Measurements from ENCODE around the gene SULT2B1. TPM values are rescaled to one million over a fixed set of nuclear protein-coding genes. Genes with fewer than 3 reads are reported as not detected.
"Not testable (repeated sequence)": the region's sequence is repeated elsewhere in the genome, so short reads cannot be mapped to it uniquely, and the experiment has no call there.

The SULT2B1 gene
- total RNA-seq, 1 experiment from 2014 or later, result not detected

DNA sequence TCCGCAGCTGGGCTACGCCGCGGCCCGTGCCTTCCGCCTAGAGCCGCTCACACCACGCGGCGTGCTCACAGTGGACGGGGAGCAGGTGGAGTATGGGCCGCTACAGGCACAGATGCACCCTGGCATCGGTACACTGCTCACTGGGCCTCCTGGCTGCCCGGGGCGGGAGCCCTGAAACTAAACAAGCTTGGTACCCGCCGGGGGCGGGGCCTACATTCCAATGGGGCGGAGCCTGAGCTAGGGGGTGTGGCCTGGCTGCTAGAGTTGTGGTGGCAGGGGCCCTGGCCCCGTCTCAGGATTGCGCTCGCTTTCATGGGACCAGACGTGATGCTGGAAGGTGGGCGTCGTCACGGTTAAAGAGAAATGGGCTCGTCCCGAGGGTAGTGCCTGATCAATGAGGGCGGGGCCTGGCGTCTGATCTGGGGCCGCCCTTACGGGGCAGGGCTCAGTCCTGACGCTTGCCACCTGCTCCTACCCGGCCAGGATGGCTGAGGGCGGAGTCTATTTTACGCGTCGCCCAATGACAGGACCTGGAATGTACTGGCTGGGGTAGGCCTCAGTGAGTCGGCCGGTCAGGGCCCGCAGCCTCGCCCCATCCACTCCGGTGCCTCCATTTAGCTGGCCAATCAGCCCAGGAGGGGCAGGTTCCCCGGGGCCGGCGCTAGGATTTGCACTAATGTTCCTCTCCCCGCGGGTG, 77.8 kb downstream of the SULT2B1 start:
- peak; percentile 85 for DNase-seq (ENCODE audit: low spot score)
- in situ Hi-C loops (cut with HindIII; ENCODE audit: low sequenced_read_pairs), result no loop called here

DNA sequence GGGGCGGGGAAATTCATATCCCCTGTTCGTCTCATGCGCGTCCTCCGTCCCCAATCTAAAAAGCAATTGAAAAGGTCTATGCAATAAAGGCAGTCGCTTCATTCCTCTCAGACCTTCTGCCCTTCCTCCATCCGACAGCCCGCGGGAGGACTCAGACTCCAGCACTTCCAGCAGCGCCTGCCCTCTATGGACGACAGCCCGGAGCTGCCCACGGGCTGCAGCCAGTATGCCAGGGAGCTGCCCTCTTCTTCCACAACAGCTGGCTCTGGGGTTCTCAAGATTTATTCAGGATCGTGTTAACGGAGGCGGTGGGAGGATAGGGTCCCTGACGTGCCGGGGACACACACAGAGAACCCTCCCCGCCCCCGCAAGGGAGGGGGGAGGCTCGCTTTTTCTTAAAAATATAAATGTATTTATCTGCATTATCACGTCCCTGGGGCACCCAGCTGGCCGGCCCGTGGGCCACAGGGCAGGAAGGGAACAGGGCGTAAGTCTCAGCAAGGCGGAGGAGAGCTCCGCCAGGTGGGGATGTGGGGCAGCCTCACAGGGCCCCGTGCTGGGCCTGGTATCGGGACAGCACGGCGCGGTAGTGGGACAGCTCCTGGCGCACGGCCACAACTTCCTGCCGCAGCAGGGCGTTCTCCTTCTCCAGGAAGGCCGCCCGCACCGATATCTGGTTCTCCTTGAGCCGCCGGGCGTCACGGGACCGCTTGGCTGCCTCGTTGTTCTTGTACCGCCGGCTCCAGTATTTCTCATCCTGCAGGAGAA, 78.5 kb downstream of the SULT2B1 start:
- in situ Hi-C loops (cut with HindIII; ENCODE audit: low sequenced_read_pairs), result no loop called here
- peak; percentile 68 for DNase-seq (ENCODE audit: low spot score)

DNA sequence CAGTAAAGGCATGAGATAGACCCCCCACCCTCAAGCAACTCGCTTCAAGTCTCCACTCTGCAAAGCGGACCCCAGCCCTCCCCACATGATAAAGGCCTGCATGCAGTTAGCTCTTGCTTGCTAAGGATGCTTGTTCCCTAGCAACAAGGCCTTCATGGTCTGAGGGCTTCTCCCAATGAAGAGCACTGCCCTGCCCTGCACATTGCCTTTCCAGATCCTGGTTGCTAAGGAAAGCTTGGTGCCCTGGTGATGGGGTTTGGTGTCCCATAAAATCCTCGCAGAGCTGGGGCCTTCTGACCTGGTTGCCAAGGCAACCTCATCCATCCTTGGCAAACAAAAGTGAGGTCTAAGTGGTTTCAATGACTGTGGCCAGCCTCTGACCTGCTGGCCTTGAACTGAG, 79.3 kb downstream of the SULT2B1 start:
- DNase-seq (ENCODE audit: low spot score), result no peak
- in situ Hi-C loops (cut with HindIII; ENCODE audit: low sequenced_read_pairs), result no loop called here

DNA sequence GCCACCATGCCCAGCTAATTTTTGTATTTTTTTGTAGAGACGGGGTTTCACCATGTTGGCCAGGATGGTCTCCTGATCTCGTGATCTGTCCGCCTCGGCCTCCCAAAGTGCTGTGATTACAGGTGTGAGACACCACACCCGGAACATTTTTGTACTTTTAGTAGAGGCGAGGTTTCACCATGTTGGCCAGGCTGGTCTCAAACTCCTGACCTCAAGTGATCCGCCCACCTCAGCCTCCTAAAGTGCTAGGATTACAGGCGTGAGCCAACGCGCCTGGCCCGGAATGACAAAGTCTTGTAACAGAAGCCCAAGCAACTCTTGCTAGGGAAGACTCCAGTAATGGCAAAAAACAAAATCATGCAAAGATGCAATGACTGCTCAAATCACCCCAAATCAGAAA, 80.3 kb downstream of the SULT2B1 start:
- DNase-seq (ENCODE audit: low spot score); in situ Hi-C loops (cut with HindIII; ENCODE audit: low sequenced_read_pairs): not testable (repeated sequence)

DNA sequence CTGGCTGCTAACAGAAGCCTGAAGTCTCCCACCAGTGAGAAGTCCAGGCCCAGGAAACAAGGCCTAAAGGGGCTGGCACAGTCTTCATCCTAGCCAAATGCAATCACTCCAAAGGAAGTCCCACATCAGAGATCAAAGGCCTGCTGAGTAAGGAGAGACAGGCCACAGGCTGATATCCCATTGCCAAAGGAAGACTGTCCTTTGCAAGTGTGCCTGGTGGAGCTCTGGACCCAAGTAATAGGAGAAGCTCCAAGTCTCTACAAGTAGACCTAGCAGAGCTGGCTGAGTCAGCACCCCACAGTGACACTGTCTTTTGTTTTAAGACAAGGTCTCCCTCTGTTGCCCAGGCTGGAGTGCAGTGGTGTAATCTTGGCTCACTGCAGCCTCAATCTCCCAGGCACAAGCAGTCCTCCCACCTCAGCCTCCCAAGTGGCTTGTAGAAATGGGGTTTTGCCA, 80.7 kb downstream of the SULT2B1 start:
- DNase-seq (ENCODE audit: low spot score), result peak; percentile 11
- in situ Hi-C loops (cut with HindIII; ENCODE audit: low sequenced_read_pairs), result no loop called here

DNA sequence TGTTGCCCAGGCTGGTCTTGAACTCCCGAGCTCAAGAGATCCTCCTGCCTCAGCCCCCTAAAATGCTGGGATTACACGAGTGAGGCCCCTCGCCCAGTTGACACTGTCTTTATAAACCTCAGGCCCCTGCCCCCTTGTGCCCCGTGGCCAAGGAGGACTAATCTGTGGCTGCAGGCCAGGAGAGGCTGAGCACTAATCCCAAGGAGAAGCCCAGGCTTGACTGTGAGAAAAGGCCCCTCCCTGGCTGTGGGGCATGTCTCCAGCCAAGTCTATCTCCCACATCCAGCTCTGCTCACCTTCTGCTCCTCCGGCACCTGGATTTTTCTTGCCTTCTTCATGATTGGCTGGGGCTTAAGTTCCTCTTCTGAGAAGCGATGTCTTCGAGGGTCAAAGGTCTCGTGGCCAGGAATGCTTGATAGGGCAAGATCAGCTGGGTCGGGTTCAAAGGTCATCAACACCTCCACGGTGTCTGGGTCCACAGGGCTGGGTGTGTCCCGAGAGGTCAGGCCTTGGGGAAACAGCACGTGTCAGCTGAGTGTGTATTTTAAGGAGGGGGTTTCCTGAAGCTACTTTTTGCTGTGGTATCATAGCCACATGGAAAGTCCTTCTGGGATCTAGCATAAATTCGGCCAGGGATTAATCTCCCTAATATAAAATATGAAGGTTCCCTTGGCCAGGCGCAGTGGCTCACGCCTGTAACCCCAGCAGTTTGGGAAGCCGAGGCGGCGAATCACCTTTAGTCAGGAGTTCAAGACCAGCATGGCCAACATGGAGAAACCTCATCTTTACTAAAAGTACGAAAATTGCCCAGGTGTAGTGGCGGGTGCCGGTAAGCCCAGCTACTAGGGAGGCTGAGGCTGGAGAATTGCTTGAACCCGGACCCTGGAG, 81.4 kb downstream of the SULT2B1 start:
- in situ Hi-C loops (cut with HindIII; ENCODE audit: low sequenced_read_pairs), result no loop called here
- DNase-seq (ENCODE audit: low spot score), result peak; percentile 13

DNA sequence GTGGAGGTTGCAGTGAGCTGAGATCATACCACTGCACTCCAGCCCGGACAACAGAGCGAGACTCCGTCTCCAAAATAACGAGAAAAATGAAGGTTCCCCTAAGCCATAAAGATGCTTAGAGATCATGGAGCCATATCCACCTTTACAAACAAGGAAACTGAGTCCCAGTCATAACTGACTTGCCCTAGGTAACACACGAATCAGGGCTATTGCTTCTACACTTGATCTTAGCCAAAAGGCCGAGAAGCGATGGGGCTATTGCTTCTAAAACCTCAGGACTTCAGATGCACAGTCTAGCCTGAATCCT, 82.0 kb downstream of the SULT2B1 start:
- in situ Hi-C loops (cut with HindIII; ENCODE audit: low sequenced_read_pairs), result no loop called here
- DNase-seq (ENCODE audit: low spot score), result no peak

DNA sequence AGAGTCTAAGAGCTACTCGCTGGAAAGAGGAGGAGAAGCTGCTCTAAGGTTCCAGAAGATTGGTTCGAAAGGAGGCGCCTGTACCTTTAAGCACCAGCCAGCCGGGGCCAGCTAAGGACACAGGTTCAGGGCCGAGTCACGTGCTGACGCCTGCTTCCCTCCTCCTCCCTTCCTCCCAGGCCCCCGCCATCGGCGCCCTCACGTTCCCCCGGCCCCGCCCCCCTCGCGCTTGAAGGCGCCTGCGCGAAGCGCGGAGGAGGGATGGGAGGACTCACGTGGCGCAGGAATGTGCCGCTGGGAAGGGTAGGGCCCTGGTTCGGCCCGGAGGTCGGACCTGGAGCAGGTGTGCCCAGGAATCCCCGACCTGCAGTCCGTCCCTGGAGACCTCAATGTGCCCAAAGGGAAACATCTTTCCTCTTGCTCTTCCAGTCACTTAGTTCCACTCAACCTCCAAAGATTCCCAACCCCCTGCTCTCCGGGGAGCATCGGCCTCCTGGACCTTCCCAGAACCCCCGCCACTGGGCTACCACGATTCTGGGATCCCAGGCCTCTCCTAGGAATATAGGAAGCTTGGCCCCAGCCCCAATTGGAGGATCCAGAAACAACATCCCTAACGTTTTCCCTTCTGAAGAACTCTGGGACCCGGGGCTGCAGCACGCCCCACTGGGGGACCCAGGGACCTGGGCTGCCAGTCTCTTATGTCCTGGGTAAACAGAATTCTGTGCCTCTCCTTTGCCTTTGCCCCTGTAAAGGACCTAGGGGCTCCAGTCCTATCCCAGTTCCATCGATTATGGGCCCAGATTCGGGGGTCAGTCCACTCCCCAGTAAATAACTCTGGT, 82.7 kb downstream of the SULT2B1 start:
- DNase-seq (ENCODE audit: low spot score), result peak; percentile 99

DNA sequence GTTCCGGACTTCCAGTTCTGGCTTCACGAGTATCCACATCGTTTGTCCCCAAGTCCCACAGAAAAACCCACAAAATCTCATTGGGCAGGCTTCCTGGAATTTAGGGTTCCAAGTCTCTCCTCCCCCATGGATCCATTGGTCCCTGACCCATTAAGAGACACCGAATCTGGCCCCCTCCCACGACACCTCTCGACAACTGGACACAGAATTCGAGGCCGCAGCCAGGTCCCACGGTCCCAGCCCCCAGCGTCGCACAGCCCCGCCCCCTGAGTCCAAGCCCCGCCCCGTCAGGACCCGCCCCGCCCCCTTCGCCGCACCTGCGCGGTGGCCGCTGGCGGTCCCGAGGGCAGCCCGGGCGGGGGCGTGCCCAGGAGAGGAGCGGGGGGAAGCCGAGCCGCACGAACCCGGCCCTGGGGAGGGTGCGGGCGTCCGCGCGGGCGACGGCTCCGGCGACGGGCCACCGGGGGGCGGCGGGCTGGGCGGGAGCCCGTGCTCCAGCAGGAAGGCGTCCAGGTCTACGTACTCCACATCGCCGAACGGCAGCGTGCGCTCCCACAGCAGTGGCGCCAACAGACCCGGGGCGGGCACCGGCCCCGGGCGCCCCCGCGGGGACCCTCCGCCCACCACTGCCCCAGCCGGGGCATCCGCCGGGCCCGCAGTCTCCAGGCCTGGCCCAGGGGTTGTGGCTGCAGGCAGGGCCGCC, 83.4 kb downstream of the SULT2B1 start:
- peak; percentile 75 for DNase-seq (ENCODE audit: low spot score)
- in situ Hi-C loops (cut with HindIII; ENCODE audit: low sequenced_read_pairs), result no loop called here

More for the DNA sequence above, 82.7 kb downstream of the SULT2B1 start:
- in situ Hi-C loops (cut with HindIII; ENCODE audit: low sequenced_read_pairs), result no loop called here

DNA sequence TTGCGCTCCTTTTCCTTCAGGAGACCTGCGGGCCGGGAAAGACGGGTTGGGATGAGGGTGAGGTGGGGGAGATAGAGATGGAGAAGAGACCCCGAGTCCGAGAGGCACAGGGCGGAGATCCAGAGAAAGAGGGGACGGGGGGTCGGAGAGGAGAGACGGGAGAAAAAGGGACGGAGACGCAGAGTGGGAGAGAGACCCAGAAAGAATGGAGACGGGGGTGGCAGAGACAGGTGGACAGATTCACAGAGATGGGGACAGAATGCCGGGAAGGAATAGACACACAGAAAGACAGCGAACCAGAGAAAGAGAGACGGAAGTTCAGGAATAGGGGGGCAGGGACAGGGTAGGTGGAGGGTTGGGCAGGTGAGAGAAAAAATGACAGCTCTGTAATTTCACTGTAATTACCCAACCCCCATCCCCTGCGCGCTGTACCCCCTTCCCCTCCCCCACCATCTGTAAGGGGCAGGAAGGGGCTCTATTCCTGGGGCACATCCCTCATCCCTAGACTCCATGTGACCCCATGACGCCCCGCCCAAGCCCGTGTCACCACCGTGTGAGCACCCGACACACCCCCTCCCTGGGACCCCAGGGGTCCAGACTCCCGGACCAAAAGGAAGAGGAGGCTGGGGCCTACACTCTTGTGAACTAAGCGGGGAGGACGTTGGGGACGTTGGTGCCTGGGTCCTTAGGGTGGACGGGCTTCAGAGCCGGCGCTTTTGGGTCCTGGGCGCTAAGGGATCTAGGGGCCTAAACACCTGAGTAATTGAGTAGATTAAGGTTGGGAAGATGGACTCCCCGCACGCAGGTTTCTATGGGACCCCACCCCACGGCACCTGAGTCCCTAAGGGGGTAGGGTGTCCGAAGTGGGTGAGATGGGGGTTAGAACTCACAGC, 84.2 kb downstream of the SULT2B1 start:
- in situ Hi-C loops (cut with HindIII; ENCODE audit: low sequenced_read_pairs), result no loop called here
- DNase-seq (ENCODE audit: low spot score), result peak; percentile 51

DNA sequence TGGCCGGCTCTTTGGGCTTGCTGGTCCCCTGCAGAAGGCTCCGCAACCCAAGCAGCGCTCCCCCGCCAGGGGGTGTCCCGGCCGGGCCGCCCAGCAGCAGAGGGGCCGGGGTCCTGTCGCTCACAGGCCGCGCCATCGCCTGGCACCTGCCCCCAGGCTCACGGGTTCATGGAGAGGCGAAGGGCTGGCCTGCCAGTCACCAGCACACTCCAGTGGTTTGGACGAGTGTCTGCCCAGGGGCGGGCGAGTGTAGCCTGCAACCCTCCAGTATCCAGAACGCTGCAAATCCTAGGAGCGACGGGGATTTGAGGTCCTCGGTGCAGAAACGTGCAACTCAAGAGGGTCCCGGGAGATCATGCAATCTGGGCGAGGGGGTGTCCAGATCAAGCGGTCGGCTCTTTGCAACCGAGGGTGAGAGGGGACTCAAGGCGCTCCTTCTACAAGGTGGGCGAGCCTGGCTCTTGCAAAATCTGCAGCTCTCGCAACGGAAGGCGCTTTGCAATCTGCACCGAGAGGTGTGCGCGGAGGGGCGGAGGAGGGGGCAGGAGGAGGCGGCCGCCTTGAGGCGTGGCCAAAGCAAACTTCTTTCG, 85.0 kb downstream of the SULT2B1 start, which contains the start of gene DBP:
TSS of gene DBP (minus strand) at position 521 of the 590 bp plus-strand sequence. CDS start at position 136, 385 bp downstream.
- no peak for DNase-seq (ENCODE audit: low spot score)
- in situ Hi-C loops (cut with HindIII; ENCODE audit: low sequenced_read_pairs), result no loop called here

DNA sequence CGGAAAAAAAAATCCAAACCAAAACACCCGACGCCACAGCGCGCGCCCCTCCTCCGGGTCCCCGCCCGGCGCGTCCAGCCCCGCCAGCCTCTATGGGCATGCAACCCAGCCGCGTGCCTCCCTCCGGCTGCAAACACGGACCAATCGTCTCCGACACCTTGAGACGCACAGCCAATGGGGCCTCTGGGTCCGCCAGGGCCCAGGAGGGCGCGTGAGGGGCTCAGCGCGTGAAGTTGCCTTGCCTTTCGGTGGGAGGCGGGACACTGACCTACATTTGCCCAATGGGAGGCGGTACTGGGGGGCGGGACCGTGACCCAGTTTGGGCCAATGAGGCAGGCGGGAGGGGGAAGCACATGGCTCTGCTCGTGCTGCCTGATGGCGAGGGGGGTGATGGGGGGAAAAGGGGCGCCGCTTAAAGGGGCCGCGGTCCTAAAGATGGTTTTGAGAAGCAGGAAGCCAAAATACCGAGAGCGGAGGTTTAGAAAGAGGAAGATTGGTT, 85.5 kb downstream of the SULT2B1 start:
- in situ Hi-C loops (cut with HindIII; ENCODE audit: low sequenced_read_pairs), result no loop called here
- DNase-seq (ENCODE audit: low spot score), result peak; percentile 100

DNA sequence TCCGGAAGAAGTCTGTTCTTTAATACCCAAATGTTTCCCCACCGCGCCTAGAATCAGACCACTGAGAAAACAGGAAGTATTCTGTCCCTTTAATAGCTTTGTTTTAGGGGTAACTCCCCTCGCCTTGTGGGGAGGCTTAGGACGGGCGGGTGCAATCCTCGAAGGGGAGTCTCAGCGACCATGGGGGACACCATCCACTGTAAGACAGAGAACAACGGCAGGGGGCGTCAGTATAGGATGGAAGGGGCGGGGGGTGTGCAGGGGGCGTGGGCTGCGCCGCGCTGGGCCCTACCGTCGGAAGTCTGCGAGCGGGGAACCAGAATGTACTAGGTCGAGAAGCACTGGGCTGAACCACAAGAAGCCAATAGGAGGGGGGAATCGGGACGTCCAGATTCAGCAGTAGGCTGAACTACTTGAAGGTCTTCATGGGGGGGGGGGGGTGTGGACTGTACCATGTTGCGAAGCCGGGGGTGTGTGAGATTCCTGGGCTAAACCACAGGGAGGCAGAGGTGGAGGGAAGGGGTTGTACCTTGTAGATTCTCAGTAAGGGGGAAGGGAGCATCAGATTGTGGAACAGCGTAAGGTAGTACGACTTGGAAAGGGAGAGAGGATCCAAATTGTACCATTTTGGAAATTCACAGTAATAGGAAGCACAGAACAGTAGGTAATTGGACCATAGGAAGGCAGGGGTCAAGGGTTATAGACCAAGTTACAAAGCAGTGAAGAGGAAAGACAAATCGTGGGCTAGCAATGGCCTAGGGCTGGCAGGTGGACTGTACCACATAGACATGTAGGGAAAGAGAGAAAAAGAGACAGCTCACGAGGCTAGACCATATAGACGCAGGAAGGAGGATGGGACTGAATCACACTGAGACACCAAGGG, 86.2 kb downstream of the SULT2B1 start:
- in situ Hi-C loops (cut with HindIII; ENCODE audit: low sequenced_read_pairs), result no loop called here

DNA sequence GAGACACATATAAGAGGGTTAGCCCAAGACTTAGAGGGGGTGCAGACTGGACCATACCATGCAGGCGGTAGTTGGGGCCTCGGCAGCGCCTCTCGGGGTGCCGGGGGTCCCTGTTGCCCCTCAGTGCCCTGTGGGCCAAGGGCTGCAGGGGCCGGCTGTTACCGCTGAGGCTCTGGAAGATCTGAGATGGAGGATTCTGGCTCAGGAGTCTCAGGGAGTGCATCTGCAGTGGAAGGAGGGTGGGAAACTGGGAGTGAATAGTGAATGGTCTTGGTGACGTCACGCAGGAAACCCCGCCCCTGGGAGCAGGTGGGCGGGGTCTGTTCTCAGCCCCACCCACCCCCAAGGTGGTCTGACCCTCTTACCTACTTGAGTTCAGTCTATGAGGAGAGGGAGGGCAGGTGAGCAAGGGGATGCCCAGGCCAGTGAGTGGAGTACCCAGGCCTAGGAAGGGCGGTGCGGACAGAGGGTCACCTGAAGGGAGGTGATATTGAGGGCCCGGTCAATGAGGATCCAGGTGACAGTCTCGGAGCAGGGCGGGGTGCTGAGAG, 86.9 kb downstream of the SULT2B1 start:
- in situ Hi-C loops (cut with HindIII; ENCODE audit: low sequenced_read_pairs), result no loop called here
- no peak for DNase-seq (ENCODE audit: low spot score)

More for the DNA sequence above, 86.2 kb downstream of the SULT2B1 start:
- peak; percentile 97 for DNase-seq (ENCODE audit: low spot score)

DNA sequence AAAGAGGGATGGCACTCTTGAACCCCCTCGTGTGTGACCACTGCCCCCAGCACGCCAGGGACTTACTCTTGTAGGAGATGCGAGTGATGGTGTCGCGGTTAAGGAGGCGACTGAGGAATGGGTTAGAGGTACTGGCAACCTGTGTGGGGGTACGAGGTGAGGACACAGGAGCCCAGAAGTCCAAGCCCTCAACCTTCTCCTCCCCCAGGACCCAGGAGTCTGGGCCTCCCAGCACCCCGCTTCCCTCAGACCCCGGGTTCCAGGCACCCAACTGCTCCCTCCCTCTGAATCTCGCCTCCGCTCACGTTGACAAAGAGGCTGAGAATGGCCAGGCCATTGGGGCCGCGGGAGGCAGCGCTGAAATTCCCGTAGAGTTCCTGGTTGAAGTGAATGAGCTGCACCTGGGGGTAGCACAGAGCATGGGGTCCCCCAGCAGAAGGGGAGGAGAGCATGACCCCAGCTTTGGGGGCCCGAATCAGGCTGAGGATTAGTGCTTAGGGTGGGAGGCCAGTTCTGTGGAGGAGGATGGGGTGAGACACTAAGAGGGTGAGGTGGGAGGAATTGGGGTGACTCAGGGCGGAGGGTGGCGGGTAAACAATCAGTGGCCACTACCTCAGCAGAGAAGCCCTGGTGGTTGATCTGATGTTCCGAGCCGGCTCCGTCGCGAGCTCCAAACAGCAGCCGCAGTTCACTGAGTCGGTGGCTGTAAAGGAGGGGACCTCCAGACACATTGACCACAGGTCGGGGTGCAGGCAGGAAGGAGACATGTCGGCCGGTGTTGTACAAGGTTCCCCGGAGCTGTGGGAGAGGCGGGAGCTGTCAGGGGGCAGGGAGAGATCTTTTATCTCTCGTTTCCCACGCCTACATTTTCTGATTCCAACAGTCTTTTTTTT, 87.8 kb downstream of the SULT2B1 start:
- no peak for DNase-seq (ENCODE audit: low spot score)
- in situ Hi-C loops (cut with HindIII; ENCODE audit: low sequenced_read_pairs), result no loop called here

Data from G401 (cell line).